ENCODE data around the gene SYT7. TPM values are rescaled to one million over a fixed set of nuclear protein-coding genes. Genes with fewer than 3 reads are reported as not detected.

SYT7 gene
- total and polyA plus RNA-seq, 2 of the 8 experiments (the other 6 are each of a cell fraction or from before 2014, with no cell fraction given), result 9.6 to 10.5 TPM

DNA sequence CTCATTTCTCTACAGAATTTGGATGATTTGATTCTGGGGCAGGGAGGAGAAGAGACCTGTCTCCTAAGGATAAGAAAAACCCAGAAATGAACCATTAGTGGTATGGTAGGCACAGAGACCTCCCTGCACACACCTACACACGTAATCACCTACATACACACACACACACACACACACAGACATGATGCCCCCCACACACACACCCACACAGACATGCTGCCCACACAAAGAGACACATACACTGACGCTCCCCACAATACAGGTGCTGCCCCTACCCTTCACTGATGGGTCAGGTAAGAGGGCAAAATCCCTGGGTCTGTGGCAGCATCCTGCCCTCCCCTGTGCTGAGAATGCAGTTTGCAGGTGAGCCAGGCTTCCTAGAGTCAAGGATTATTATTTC, 1.1 kb upstream of the SYT7 start (continued):
- TF ChIP-seq GTF2F1 (IDR thresholded peaks at IDR 0.05; ENCODE audit: borderline replicate concordance, low read depth, low read length) (no peak), CBX5 (IDR thresholded peaks at IDR 0.05; ENCODE audit: low read depth, low read length) (no peak), POU5F1 (IDR thresholded peaks at IDR 0.05; ENCODE audit: low read depth, low read length) (no peak)

Data from H1 (cell line).